Measurements from ENCODE around the gene API5. TPM values are rescaled to one million over a fixed set of nuclear protein-coding genes. Genes with fewer than 3 reads are reported as not detected.

Gene API5
- total and polyA plus RNA-seq, 10 of the 15 experiments (the other 5 are each of a cell fraction or from before 2014, with no cell fraction given), result 52.0 to 193 (median 106) TPM

- TF ChIP-seq CEBPZ (IDR thresholded peaks at IDR 0.05; ENCODE audit: low read depth, low read length), result no peak
- no peak for TF ChIP-seq NFYA (IDR thresholded peaks at IDR 0.05; ENCODE audit: borderline replicate concordance, low read depth, low read length)
- TF ChIP-seq SRF (IDR thresholded peaks at IDR 0.05; ENCODE audit: low read depth in 2 of 2, low read length in 2 of 2), result no peak
- peak; percentile 94; the same call in 1 of the 2 replicates for TF ChIP-seq SMAD5 (IDR thresholded peaks at IDR 0.05; ENCODE audit: low read depth)
- no peak for TF ChIP-seq BCL3 (IDR thresholded peaks at IDR 0.05; ENCODE audit: borderline replicate concordance, insufficient read depth, low read depth, low read length, poor library complexity, severe bottlenecking)
- no peak for TF ChIP-seq KAT2A (conservative IDR thresholded peaks at IDR 0.05; ENCODE audit: control insufficient read depth, low read depth, low read length)
- no peak for TF ChIP-seq CREM (IDR thresholded peaks at IDR 0.05; ENCODE audit: low read depth)
- no peak for TF ChIP-seq EGR1 (IDR thresholded peaks at IDR 0.05; ENCODE audit: borderline replicate concordance in 1 of 2, low read depth in 2 of 2, low read length in 2 of 2)
- no peak for TF ChIP-seq RCOR1 (conservative IDR thresholded peaks at IDR 0.05; ENCODE audit: low read depth, low read length)
- TF ChIP-seq RBBP5 (conservative IDR thresholded peaks at IDR 0.05), result no peak
- TF ChIP-seq MYB (IDR thresholded peaks at IDR 0.05; ENCODE audit: borderline replicate concordance, low read depth, low read length), result 0 out of 2 replicates have a peak, but pooled peaks have one; percentile 8
- no peak for TF ChIP-seq NFIC (IDR thresholded peaks at IDR 0.05; ENCODE audit: low read depth, low read length)
- no peak for TF ChIP-seq ATF7 (IDR thresholded peaks at IDR 0.05; ENCODE audit: low read depth)
- TF ChIP-seq CBFB (IDR thresholded peaks at IDR 0.05; ENCODE audit: low read depth), result no peak
- no peak for TF ChIP-seq RAD21 (IDR thresholded peaks at IDR 0.05; ENCODE audit: insufficient read depth, low read depth, low read length)
- no peak for TF ChIP-seq DPF2 (IDR thresholded peaks at IDR 0.05)
- TF ChIP-seq, protein P1, sequence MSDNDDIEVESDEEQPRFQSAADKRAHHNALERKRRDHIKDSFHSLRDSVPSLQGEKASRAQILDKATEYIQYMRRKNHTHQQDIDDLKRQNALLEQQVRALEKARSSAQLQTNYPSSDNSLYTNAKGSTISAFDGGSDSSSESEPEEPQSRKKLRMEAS (IDR thresholded peaks at IDR 0.05; ENCODE audit: low read depth, low read length), result peak; percentile 7; the same call in 1 of the 2 replicates
- TF ChIP-seq WRNIP1 (IDR thresholded peaks at IDR 0.05; ENCODE audit: borderline replicate concordance, low read depth, low read length), result 0 out of 2 replicates have a peak, but pooled peaks have one; percentile 7
- 0 out of 2 replicates have a peak, but pooled peaks have one; percentile 4 for TF ChIP-seq SPI1 (IDR thresholded peaks at IDR 0.05; ENCODE audit: borderline replicate concordance, insufficient read depth, low read depth, low read length)
- TF ChIP-seq FOXK2 (IDR thresholded peaks at IDR 0.05), result no peak
- TF ChIP-seq PAX5 (IDR thresholded peaks at IDR 0.05; ENCODE audit: borderline replicate concordance, low read depth, low read length), result no peak
- no peak for TF ChIP-seq ZNF217 (IDR thresholded peaks at IDR 0.05)
- no peak for TF ChIP-seq NR2F1 (conservative IDR thresholded peaks at IDR 0.05)
- TF ChIP-seq NFYB (IDR thresholded peaks at IDR 0.05; ENCODE audit: insufficient read depth, low read depth, low read length), result no peak
- TF ChIP-seq PML (IDR thresholded peaks at IDR 0.05; ENCODE audit: low read length), result peak; percentile 87
- no peak for TF ChIP-seq FOS (IDR thresholded peaks at IDR 0.05; ENCODE audit: borderline replicate concordance, extremely low read depth, insufficient read length)
- TF ChIP-seq TCF7 (IDR thresholded peaks at IDR 0.05; ENCODE audit: borderline replicate concordance), result no peak
- TF ChIP-seq ZNF274 (IDR thresholded peaks at IDR 0.05; ENCODE audit: insufficient read depth, insufficient read length), result no peak
Observed at GRCh38 chr11:43358279-43358800, 46.5 kb downstream of the API5 start (continued).
